Bronchial epithelial cell (primary cell): ENCODE results near the gene CREB3. TPM values are rescaled to one million over a fixed set of nuclear protein-coding genes. Genes with fewer than 3 reads are reported as not detected.

Experiments used
- DNase-seq: peaks from one replicate; pipeline ENCODE4 v3.0.0-alpha.2; 2010; ENCODE audit warnings: low read depth
- FAIRE-seq: peaks from 2 replicates; lab custom pipeline; 2011; peaks lifted over from hg19 to GRCh38; lab: Jason Lieb, UNC
- H3K27me3 ChIP-seq: 2 replicates; pipeline ENCODE4 v1.5.1; 2011; ENCODE audit warnings: low read length; ENCODE audit not compliant: control insufficient read depth, insufficient read depth
- H3K36me3 ChIP-seq: 2 replicates; pipeline ENCODE4 v1.5.1; 2011; ENCODE audit warnings: low read length; ENCODE audit not compliant: control insufficient read depth, insufficient read depth
- H3K4me3 ChIP-seq: 2 replicates; pipeline ENCODE4 v1.5.1; 2011; ENCODE audit warnings: mild to moderate bottlenecking, low read depth, low read length, control low read depth
- CTCF ChIP-seq: IDR thresholded peaks from 2 replicates; pipeline ENCODE4 v1.5.1; 2011; ENCODE audit warnings: mild to moderate bottlenecking, moderate library complexity, low read length, control low read depth, inconsistent platforms; ENCODE audit not compliant: insufficient read depth, severe bottlenecking
- total RNA-seq: library from RNA; depleted of rRNA; stranded (reverse); fragments of >200 nt; gene quantifications from 2 replicates; pipeline ENCODE4 v1.2.1, GENCODE V29; 2014

CREB3 gene
- total RNA-seq, 1 donor from 2014 or later = 57.9 TPM

DNA sequence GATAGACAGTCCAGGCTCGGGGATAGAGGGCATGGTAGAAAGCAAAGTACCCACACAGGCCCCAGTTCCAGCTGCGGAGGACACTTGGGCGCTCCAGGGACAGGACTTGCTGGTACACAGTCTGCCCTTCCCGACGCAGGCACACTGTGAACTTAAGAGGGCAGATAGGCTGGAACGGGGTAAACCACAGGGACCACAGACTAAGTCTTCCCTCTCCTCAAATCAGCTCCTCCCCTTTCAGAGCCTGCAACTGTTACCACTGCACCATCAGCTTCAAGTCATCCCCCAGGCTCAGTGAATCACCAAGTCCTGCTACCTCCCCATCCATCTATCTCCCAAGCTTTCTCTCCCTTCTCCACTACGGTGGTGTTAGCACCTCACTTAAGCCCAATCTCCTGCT is 9.3 kb downstream of the CREB3 start:
- Histone ChIP-seq H3K4me3 (no peak overlapping the region), H3K27me3 (no peaks in the 10 kb centered on the region), H3K36me3 (peaks cover 43% of the 10 kb centered on the region)
- peak; percentile 62 for FAIRE-seq
- TF ChIP-seq CTCF = no peak
- DNase-seq = no peak

DNA sequence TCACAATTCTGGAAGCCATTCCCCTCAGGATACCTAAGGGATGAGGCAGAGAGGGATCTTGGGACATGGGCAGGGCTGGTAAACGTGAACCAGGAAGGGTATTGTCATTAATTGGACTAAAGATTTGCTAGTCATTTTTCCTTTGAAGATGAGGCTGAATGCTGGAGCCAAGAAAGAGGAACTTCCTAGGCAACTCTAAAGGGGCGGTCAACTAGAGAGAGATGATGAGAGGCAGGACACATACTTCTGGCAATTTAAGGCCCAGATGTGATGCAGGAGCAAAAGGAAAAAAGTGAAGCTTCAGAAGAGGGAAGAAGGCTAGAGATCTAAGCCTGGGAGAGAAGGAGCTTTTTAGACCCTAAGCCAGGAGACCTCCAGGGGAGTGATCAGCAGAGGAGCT is 11.0 kb downstream of the CREB3 start:
- TF ChIP-seq CTCF = no peak
- Histone ChIP-seq H3K27me3 (no peaks in the 10 kb centered on the region), H3K4me3 (no peak overlapping the region), H3K36me3 (peaks cover 30% of the 10 kb centered on the region)
- no peak for FAIRE-seq
- DNase-seq = no peak

DNA sequence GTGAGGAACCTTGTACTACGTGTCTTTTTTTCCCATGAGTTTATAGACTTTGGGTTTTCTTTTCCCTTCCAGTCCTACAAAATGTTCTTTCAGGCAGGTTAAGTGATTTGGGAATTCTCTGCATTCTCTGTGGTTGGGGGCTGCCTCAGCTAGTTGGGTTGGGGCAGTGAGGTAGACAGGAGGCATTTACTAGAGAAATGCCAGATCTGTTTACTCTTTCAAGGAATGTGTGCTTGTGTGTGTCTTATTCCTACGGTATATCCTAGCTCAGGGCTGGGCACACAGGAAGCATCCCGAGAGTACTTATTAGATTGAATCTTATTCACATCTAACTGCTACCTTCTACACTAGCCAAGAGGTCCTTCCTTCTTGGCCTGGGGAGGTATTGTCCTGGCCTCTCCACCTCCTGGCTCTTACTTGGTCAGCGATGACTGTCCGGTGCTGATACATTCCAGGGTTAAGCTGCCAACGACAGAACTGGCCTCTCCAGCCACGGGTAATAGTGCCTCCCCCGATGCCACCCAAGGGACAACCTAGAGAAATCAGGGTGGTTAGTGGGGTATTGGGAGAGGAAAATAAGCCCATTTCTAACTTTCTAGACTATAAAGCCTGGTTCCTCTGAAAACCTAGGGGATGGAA is 11.5 kb downstream of the CREB3 start:
- no peak for FAIRE-seq
- TF ChIP-seq CTCF = no peak
- H3K36me3 ChIP-seq = peaks cover 27% of the 10 kb centered on the region
- no peak for DNase-seq
- no peak overlapping the region for H3K4me3 ChIP-seq
- no peaks in the 10 kb centered on the region for H3K27me3 ChIP-seq

GRCh38 chr9:35745569-35745968 is 13.1 kb downstream of the CREB3 start:
- TF ChIP-seq CTCF = no peak
- DNase-seq (no peak), FAIRE-seq (no peak)
- no peak overlapping the region for H3K4me3 ChIP-seq
- H3K27me3 ChIP-seq = no peaks in the 10 kb centered on the region
- H3K36me3 ChIP-seq = peaks cover 15% of the 10 kb centered on the region

DNA sequence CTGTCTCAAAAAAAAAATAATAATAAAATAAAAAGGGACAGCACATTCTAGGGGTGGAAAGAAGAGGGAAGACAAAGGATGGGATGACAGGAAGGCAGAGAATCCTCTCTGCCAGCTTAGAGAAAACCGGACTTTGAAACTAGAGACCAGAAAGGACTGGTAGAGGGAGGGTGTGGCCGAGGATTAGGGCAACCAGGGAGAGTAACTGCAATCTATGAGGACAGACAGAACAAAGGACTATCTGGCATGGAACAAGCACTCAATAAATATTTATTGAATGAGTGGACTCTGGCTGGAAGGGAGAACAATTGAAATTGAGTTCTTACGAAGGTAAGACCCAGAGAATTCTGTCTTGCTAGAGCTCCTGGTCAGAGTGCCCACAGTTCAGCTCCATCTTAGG is 14.1 kb downstream of the CREB3 start:
- Histone ChIP-seq H3K27me3 (no peaks in the 10 kb centered on the region), H3K36me3 (peaks cover 18% of the 10 kb centered on the region), H3K4me3 (peak overlapping the region; percentile 73)
- no peak for FAIRE-seq
- peak; percentile 25 for DNase-seq
- no peak for TF ChIP-seq CTCF

- Histone ChIP-seq H3K36me3 (peaks cover 27% of the 10 kb centered on the region), H3K4me3 (peak overlapping the region; percentile 73), H3K27me3 (no peaks in the 10 kb centered on the region)
- FAIRE-seq (no peak), DNase-seq (no peak)
- TF ChIP-seq CTCF = no peak
Measured at GRCh38 chr9:35748242-35748857, 15.9 kb downstream of the CREB3 start.
